H1 (cell line): ENCODE measurements around the gene GASK1B. TPM values are rescaled to one million over a fixed set of nuclear protein-coding genes. Genes with fewer than 3 reads are reported as not detected.
A peak's percentile ranks its signal among the peaks of the same experiment; 100 is the strongest.

ENCODE experiments used
- CTCF ChIA-PET: fragments of 300-600 bp; sonication (Branson Sonifier 250); formaldehyde crosslinking; loops from one replicate; lab custom pipeline; 2021; ENCODE audit not compliant: partially characterized antibody; lab: Charles Lee
- POLR2A ChIA-PET: fragments of 300-600 bp; sonication (Branson Sonifier 250); formaldehyde crosslinking; loops from one replicate; lab custom pipeline; 2021; ENCODE audit warnings: inconsistent platforms; ENCODE audit not compliant: partially characterized antibody; lab: Charles Lee
- DNase-seq, 2 experiments: peaks; one replicate each; pipeline versions ENCODE4 v3.0.0 to v3.0.0-alpha.2; 2010 to 2022; ENCODE audit warnings: low spot score in 2 of 2, low read depth in 1 of 2, mixed read lengths in 1 of 2
- FAIRE-seq: peaks from 2 replicates; lab custom pipeline; 2011; peaks lifted over from hg19 to GRCh38; lab: Jason Lieb, UNC
- H2AFZ ChIP-seq: 2 replicates; pipeline ENCODE4 v1.8.1; 2012; ENCODE audit warnings: low read length, inconsistent platforms
- H2AK5ac ChIP-seq: 2 replicates; pipeline ENCODE4 v1.6.1; 2013; ENCODE audit warnings: low read depth, low read length
- H2BK120ac ChIP-seq: replicated peaks from 2 replicates; pipeline ENCODE3; 2013; ENCODE audit warnings: low read depth, low read length, inconsistent platforms
- H2BK12ac ChIP-seq: 2 replicates; pipeline ENCODE4 v1.6.1; 2013; ENCODE audit warnings: low read depth, low read length
- H2BK15ac ChIP-seq: 2 replicates; pipeline ENCODE4 v1.6.1; 2013; ENCODE audit warnings: low read length
- H2BK20ac ChIP-seq: 2 replicates; pipeline ENCODE4 v1.6.1; 2013; ENCODE audit warnings: low read length
- H2BK5ac ChIP-seq: 2 replicates; pipeline ENCODE4 v1.6.1; 2013; ENCODE audit warnings: low read depth, low read length
- H3K14ac ChIP-seq: 2 replicates; pipeline ENCODE4 v1.6.1; 2013; ENCODE audit warnings: inconsistent platforms; ENCODE audit not compliant: insufficient read length
- H3K18ac ChIP-seq: 2 replicates; pipeline ENCODE4 v1.6.1; 2013; ENCODE audit warnings: low read length; ENCODE audit errors: extremely low read depth
- H3K23ac ChIP-seq: 2 replicates; pipeline ENCODE4 v1.6.1; 2013; ENCODE audit warnings: inconsistent platforms; ENCODE audit not compliant: insufficient read length
- H3K23me2 ChIP-seq: 2 replicates; pipeline ENCODE4 v1.6.1; 2013; ENCODE audit warnings: low read depth, low read length
- H3K27ac ChIP-seq: 2 replicates; pipeline ENCODE4 v1.6.1; 2011; ENCODE audit warnings: low read depth, low read length, inconsistent platforms
- H3K27me3 ChIP-seq, 4 experiments: replicated peaks in 1 of 4; 1 replicate in 1 of 4; 2 replicates in 3 of 4; pipeline versions ENCODE4 v1.6.1 to v1.8.1; 2011 to 2013; ENCODE audit warnings: low read length in 3 of 4, mild to moderate bottlenecking in 3 of 4, inconsistent platforms in 2 of 4, mixed read lengths in 2 of 4, moderate library complexity in 1 of 4; ENCODE audit not compliant: control insufficient read depth in 3 of 4, insufficient read depth in 3 of 4; ENCODE audit errors: extremely low read depth in 1 of 4
- H3K36me3 ChIP-seq, 4 experiments: 2 replicates each; pipeline versions ENCODE4 v1.6.1 to v1.8.1; 2011 to 2013; ENCODE audit warnings: mild to moderate bottlenecking in 4 of 4, low read length in 3 of 4, moderate library complexity in 2 of 4, control low read depth in 1 of 4, inconsistent platforms in 1 of 4; ENCODE audit not compliant: insufficient read depth in 4 of 4, control insufficient read depth in 2 of 4
- H3K4ac ChIP-seq: replicated peaks from 2 replicates; pipeline ENCODE3; 2013; ENCODE audit warnings: low read length, low read depth, mixed read lengths, inconsistent platforms; ENCODE audit not compliant: insufficient read length
- H3K4me1 ChIP-seq, 4 experiments: replicated peaks in 1 of 4; 1 replicate in 1 of 4; 2 replicates in 3 of 4; pipeline versions ENCODE4 v1.6.1 to v1.8.1; 2011 to 2013; ENCODE audit warnings: low read length in 3 of 4, inconsistent platforms in 2 of 4, mixed read lengths in 1 of 4; ENCODE audit not compliant: insufficient read depth in 4 of 4, control insufficient read depth in 3 of 4
- H3K4me2 ChIP-seq, 2 experiments: 2 replicates each; pipeline versions ENCODE4 v1.6.1 to v1.8.1; 2011 to 2013; ENCODE audit warnings: low read depth in 2 of 2, low read length in 2 of 2, control low read depth in 1 of 2, inconsistent platforms in 1 of 2, mild to moderate bottlenecking in 1 of 2; ENCODE audit not compliant: insufficient read depth in 1 of 2
- H3K4me3 ChIP-seq, 4 experiments: fragments of 200-600, 300-600 bp in 1 of 4; sonication (generic), shearing (Covaris generic), sonication (Bioruptor Twin) in 1 of 4; 2 replicates each; pipeline versions ENCODE4 v1.5.1 to v1.8.1; 2011 to 2016; ENCODE audit warnings: low read length in 4 of 4, low read depth in 3 of 4, control low read depth in 2 of 4, inconsistent platforms in 2 of 4, mild to moderate bottlenecking in 2 of 4, mixed read lengths in 1 of 4, moderate library complexity in 1 of 4; ENCODE audit not compliant: insufficient read depth in 2 of 4; ENCODE audit errors: extremely low read depth in 1 of 4
- H3K56ac ChIP-seq: replicated peaks from 2 replicates; pipeline ENCODE3; 2013; ENCODE audit warnings: low read depth, mild to moderate bottlenecking, mixed read lengths, low read length, inconsistent platforms; ENCODE audit not compliant: insufficient read length
- H3K79me1 ChIP-seq: 2 replicates; pipeline ENCODE4 v1.6.1; 2013; ENCODE audit warnings: low read depth, low read length, control low read depth
- H3K79me2 ChIP-seq, 2 experiments: 2 replicates each; pipeline versions ENCODE4 v1.6.1 to v1.8.1; 2012 to 2013; ENCODE audit warnings: low read length in 2 of 2, mild to moderate bottlenecking in 2 of 2, inconsistent platforms in 1 of 2; ENCODE audit not compliant: insufficient read depth in 2 of 2, control insufficient read depth in 1 of 2
- H3K9ac ChIP-seq, 4 experiments: replicated peaks in 1 of 4; 1 replicate in 1 of 4; 2 replicates in 3 of 4; pipeline versions ENCODE4 v1.6.1 to v1.8.1; 2011 to 2013; ENCODE audit warnings: low read depth in 3 of 4, low read length in 3 of 4, control low read depth in 2 of 4, mild to moderate bottlenecking in 2 of 4, moderate library complexity in 2 of 4, inconsistent platforms in 1 of 4; ENCODE audit errors: extremely low read depth in 1 of 4
- H3K9me3 ChIP-seq, 2 experiments: 2 replicates each; pipeline versions ENCODE4 v1.6.1 to v1.8.1; 2012 to 2013; ENCODE audit warnings: mild to moderate bottlenecking in 2 of 2, moderate library complexity in 2 of 2, control low read depth in 1 of 2, inconsistent platforms in 1 of 2, low read depth in 1 of 2, low read length in 1 of 2, mixed read lengths in 1 of 2; ENCODE audit not compliant: insufficient read depth in 2 of 2
- H4K20me1 ChIP-seq, 2 experiments: replicated peaks in 1 of 2; 2 replicates each; pipeline versions ENCODE3 to v1.8.1; 2011 to 2013; ENCODE audit warnings: inconsistent platforms in 2 of 2, low read length in 2 of 2, mild to moderate bottlenecking in 1 of 2; ENCODE audit not compliant: insufficient read depth in 2 of 2, control insufficient read depth in 1 of 2
- H4K5ac ChIP-seq: 2 replicates; pipeline ENCODE4 v1.6.1; 2013; ENCODE audit warnings: low read length, low read depth, mixed read lengths, inconsistent platforms; ENCODE audit not compliant: insufficient read length
- H4K8ac ChIP-seq: 2 replicates; pipeline ENCODE4 v1.8.0; 2013; ENCODE audit warnings: mild to moderate bottlenecking, moderate library complexity, low read length, inconsistent platforms; ENCODE audit not compliant: insufficient read depth; ENCODE audit errors: extremely low read depth
- H4K91ac ChIP-seq: replicated peaks from 2 replicates; pipeline ENCODE3; 2013; ENCODE audit warnings: low read length, mixed read lengths, inconsistent platforms; ENCODE audit not compliant: insufficient read length
- CBX8 ChIP-seq: fragments of 300-800, 300-1000 bp; sonication (generic); IDR thresholded peaks from 2 replicates; pipeline ENCODE4 v1.7.1; 2016; ENCODE audit warnings: low read depth, low read length, borderline replicate concordance
- CEBPB ChIP-seq: IDR thresholded peaks from 2 replicates; pipeline ENCODE4 v1.6.1; 2012; ENCODE audit warnings: low read depth, low read length
- CHD2 ChIP-seq: IDR thresholded peaks from 2 replicates; pipeline ENCODE4 v1.6.1; 2012; ENCODE audit warnings: low read length, improper control_type of control experiment
- CTCF ChIP-seq, 3 experiments: IDR thresholded peaks; 1 replicate in 2 of 3; 2 replicates in 1 of 3; pipeline versions ENCODE4 v1.5.1 to v1.6.1; 2011; ENCODE audit warnings: low read length in 3 of 3, mild to moderate bottlenecking in 3 of 3, inconsistent platforms in 2 of 3, low read depth in 1 of 3, moderate library complexity in 1 of 3; ENCODE audit not compliant: insufficient read depth in 1 of 3; ENCODE audit errors: control extremely low read depth in 1 of 3
- PHF8 ChIP-seq: fragments of 200-600 bp; sonication (generic); conservative IDR thresholded peaks from 2 replicates; pipeline ENCODE4 v1.7.1; 2012; ENCODE audit warnings: low read depth, mild to moderate bottlenecking, inconsistent platforms, low read length, moderate library complexity
- ZNF274 ChIP-seq: IDR thresholded peaks from 2 replicates; pipeline ENCODE4 v1.7.0; 2012; ENCODE audit warnings: low read length, borderline replicate concordance; ENCODE audit errors: extremely low read depth
- WGBS, 2 experiments: shearing (Covaris generic) in 1 of 2; methylation state at CpG; one replicate each; pipeline versions ENCODE4 v1.1.6 to v1.1.7; 2013 to 2015; ENCODE audit warnings: low lambda C conversion rate in 2 of 2, mixed read lengths in 2 of 2, inconsistent platforms in 1 of 2, low coverage in 1 of 2, missing lambda C conversion rate in 1 of 2; ENCODE audit not compliant: insufficient replicate concordance in 2 of 2, insufficient coverage in 1 of 2, insufficient read length in 1 of 2; ENCODE audit errors: extremely low coverage in 1 of 2, missing lambda C conversion rate in 1 of 2; 5-methylcytosine and 5-hydroxymethylcytosine counted together
- polyA plus RNA-seq, 7 experiments: library from polyadenylated mRNA; depleted of rRNA in 3 of 7; stranded (reverse) in 5 of 7; unstranded in 2 of 7; fragments of >200 nt in 5 of 7; fragments of 200-250 nt in 2 of 7; gene quantifications; 1 replicate in 5 of 7; 2 replicates in 1 of 7; 4 replicates in 1 of 7; pipeline versions ENCODE4 v1.2.1 to v1.2.3, GENCODE V29; 2011 to 2013; ENCODE audit warnings: missing spikeins in 2 of 7, mixed read lengths in 2 of 7
- total RNA-seq: library from RNA; stranded (reverse); fragmentation: NEBNext Ultra II Directional; extraction: Animal tissue kit (Norgen Biotek cat#: 25700); gene quantifications from 2 replicates; pipeline ENCODE4 v1.2.1, GENCODE V29; 2021

Gene GASK1B
- total and polyA plus RNA-seq, 2 of the 8 experiments (the other 6 are each of a cell fraction or from before 2014, with no cell fraction given) = not detected

DNA sequence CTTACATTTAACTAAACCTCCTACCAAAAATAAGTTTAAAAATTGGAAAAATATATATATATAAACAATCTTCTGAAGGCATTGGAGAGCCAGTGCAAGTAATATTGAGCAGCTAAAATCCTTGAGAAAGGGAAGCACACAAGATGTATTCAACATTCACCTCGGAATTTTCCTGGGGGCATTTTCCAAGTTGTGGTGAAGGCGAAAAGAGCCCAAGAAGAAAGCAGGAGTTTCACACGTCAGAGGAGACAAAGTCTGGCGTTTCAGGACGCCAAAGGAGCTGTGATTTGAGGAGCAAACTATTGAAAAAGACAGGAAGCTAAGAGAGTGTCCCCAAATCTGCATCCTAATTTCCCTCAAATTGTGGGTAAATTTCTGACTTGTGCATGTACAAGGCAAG lies 9.1 kb upstream of the GASK1B start:
- H3K27ac ChIP-seq = no peak overlapping the region
- TF ChIP-seq ZNF274 = no peak
- TF ChIP-seq CTCF (IDR thresholded peaks at IDR 0.05; ENCODE audit: control extremely low read depth in 1 of 3, insufficient read depth in 1 of 3, low read depth in 1 of 3, low read length in 3 of 3) = no peak
- TF ChIP-seq CEBPB = no peak
- TF ChIP-seq PHF8 = no peak
- no peak for TF ChIP-seq CBX8
- TF ChIP-seq CHD2 = no peak

More for the DNA sequence above, 9.1 kb upstream of the GASK1B start:
- no peak for DNase-seq
- Histone ChIP-seq H3K9me3 (no peaks in the 10 kb centered on the region), H3K4me2 (no peak overlapping the region), H4K8ac (no peak overlapping the region), H3K27me3 (no peaks in the 10 kb centered on the region), H2BK120ac (no peak overlapping the region), H3K4ac (no peak overlapping the region), H3K79me2 (no peaks in the 10 kb centered on the region), H2BK12ac (no peak overlapping the region), H3K14ac (no peak overlapping the region), H4K5ac (no peak overlapping the region), H3K4me1 (no peaks in the 10 kb centered on the region), H2BK5ac (no peak overlapping the region), H3K4me3 (no peak overlapping the region), H2AFZ (peak overlapping the region; percentile 97), H3K23me2 (no peaks in the 10 kb centered on the region), H2AK5ac (no peak overlapping the region), H2BK20ac (no peak overlapping the region), H3K9ac (no peak overlapping the region), H3K36me3 (no peaks in the 10 kb centered on the region), H3K23ac (no peak overlapping the region), H3K18ac (no peak overlapping the region), H3K79me1 (no peaks in the 10 kb centered on the region), H4K20me1 (no peaks in the 10 kb centered on the region), H2BK15ac (no peak overlapping the region), H3K56ac (no peak overlapping the region), H4K91ac (no peak overlapping the region)
- CTCF ChIA-PET = interaction anchor here (0.7 to 7.3 kb wide), 7 partner anchors 11 to 711 kb away, joined by 3 to 41 read pairs (median 6); no protein-coding TSS in a partner anchor
- POLR2A ChIA-PET = no interaction called here
- FAIRE-seq = no peak
- 85% methylated on average over 5 of the region's 5 CpGs; no CpG with 5 or more reads in 1 of the 2 experiments for WGBS, 2 experiments
